Measurements from ENCODE around the gene LY6G6F.
"Not testable (repeated sequence)": the region's sequence is repeated elsewhere in the genome, so short reads cannot be mapped to it uniquely, and the experiment has no call there.

The LY6G6F gene

GRCh38 chr6:31705931-31706330, 735 bp upstream of the LY6G6F start:
- DNase-seq: no peak

GRCh38 chr6:31707701-31708100, 1.0 kb downstream of the LY6G6F start:
- DNase-seq: no peak

GRCh38 chr6:31708224-31708623, 1.6 kb downstream of the LY6G6F start:
- no peak for DNase-seq

GRCh38 chr6:31709157-31709556, 2.5 kb downstream of the LY6G6F start:
- not testable (repeated sequence) for DNase-seq

GRCh38 chr6:31710523-31711219, 4.0 kb downstream of the LY6G6F start:
- DNase-seq: no peak

- no peak for DNase-seq
Measured at GRCh38 chr6:31711233-31711632, 4.6 kb downstream of the LY6G6F start.

- peak; percentile 37 for DNase-seq
Measured at GRCh38 chr6:31712296-31712695, 5.6 kb downstream of the LY6G6F start.

GRCh38 chr6:31713465-31713864, 6.8 kb downstream of the LY6G6F start:
- no peak for DNase-seq

- no peak for DNase-seq
Measured at GRCh38 chr6:31713991-31714684, 7.5 kb downstream of the LY6G6F start.

- no peak for DNase-seq
Measured at GRCh38 chr6:31715022-31715958, 8.6 kb downstream of the LY6G6F start, which contains the start of gene LY6G6D. Gene LY6G6D (plus strand): TSS chr6:31715348. CDS start chr6:31715356, 8 bp downstream.

- no peak for DNase-seq
Measured at GRCh38 chr6:31717499-31718222, 11.0 kb downstream of the LY6G6F start.

GRCh38 chr6:31718265-31718664, 11.6 kb downstream of the LY6G6F start:
- DNase-seq: no peak

GRCh38 chr6:31719001-31719400, 12.3 kb downstream of the LY6G6F start:
- no peak for DNase-seq

- no peak for DNase-seq
Measured at GRCh38 chr6:31720196-31720770, 13.6 kb downstream of the LY6G6F start.

- no peak for DNase-seq
Measured at GRCh38 chr6:31721351-31722020, 14.8 kb downstream of the LY6G6F start, which contains the start of gene LY6G6C. Gene LY6G6C (minus strand): TSS chr6:31721746. CDS start chr6:31721679, 67 bp downstream.

- no peak for DNase-seq
Measured at GRCh38 chr6:31722173-31722572, 15.5 kb downstream of the LY6G6F start.

GRCh38 chr6:31723245-31723979, 16.7 kb downstream of the LY6G6F start, which contains the start of gene MPIG6B:
Gene MPIG6B (plus strand): TSS chr6:31723373. CDS start chr6:31723384, 11 bp downstream.
- DNase-seq: no peak

GRCh38 chr6:31723980-31724691, 17.5 kb downstream of the LY6G6F start:
- DNase-seq: no peak

- DNase-seq: no peak
Measured at GRCh38 chr6:31725502-31726350, 19.1 kb downstream of the LY6G6F start.
